HG03108 (cell line): ENCODE results near the gene YPEL1.
A peak's percentile ranks its signal among the peaks of the same experiment; 100 is the strongest.

Experiments
- ATAC-seq: cut with Tn5 transposase; IDR thresholded peaks from one replicate; pipeline ENCODE4 v1.9.1; 2021; ENCODE audit warnings: moderate library complexity; ENCODE audit not compliant: unreplicated experiment

YPEL1 gene

GRCh38 chr22:21659864-21660525 lies 75.6 kb downstream of the YPEL1 start:
- ATAC-seq, result no peak

- peak; percentile 71 for ATAC-seq
Measured at GRCh38 chr22:21657360-21658032, 78.1 kb downstream of the YPEL1 start.

- ATAC-seq, result no peak
Measured at GRCh38 chr22:21657020-21657359, 78.6 kb downstream of the YPEL1 start.

GRCh38 chr22:21652547-21653545 lies 82.7 kb downstream of the YPEL1 start:
- ATAC-seq, result no peak

GRCh38 chr22:21652010-21652546 lies 83.5 kb downstream of the YPEL1 start:
- peak; percentile 84 for ATAC-seq

GRCh38 chr22:21651521-21652009 lies 84.0 kb downstream of the YPEL1 start:
- peak; percentile 16 for ATAC-seq

GRCh38 chr22:21650823-21651520 lies 84.6 kb downstream of the YPEL1 start:
- ATAC-seq, result no peak

GRCh38 chr22:21650280-21650679 lies 85.3 kb downstream of the YPEL1 start:
- no peak for ATAC-seq
